GM12878 (cell line): ENCODE results near the gene PGAP3. TPM values are rescaled to one million over a fixed set of nuclear protein-coding genes. Genes with fewer than 3 reads are reported as not detected.

ENCODE experiments used
- ATAC-seq: fragments of 200-7000 bp; cut with Tn5 transposase; 3 replicates; pipeline ENCODE4 v1.9.1; 2020; ENCODE audit warnings: mild to moderate bottlenecking, moderate library complexity
- BruUV-seq: library from RNA; stranded (reverse); fragments of 400-500 nt; replicated peaks from 2 replicates; lab custom pipeline; 2021; lab: Mats Ljungman, UMichigan
- CTCF ChIA-PET: fragments of 300-600 bp; sonication (Branson Sonifier 250); formaldehyde crosslinking; extraction: SDS; loops from one replicate; lab custom pipeline; 2021; ENCODE audit warnings: inconsistent platforms; lab: Yijun Ruan, JAX
- POLR2A ChIA-PET: fragments of 350-600 bp; formaldehyde crosslinking; extraction: SDS; loops from one replicate; lab custom pipeline; 2021; ENCODE audit warnings: inconsistent platforms; lab: Charles Lee
- RAD21 ChIA-PET: fragments of 300-600 bp; sonication (Branson Sonifier 250); formaldehyde crosslinking; loops from one replicate; lab custom pipeline; 2023; ENCODE audit warnings: antibody characterized with exemption; ENCODE audit not compliant: unreplicated experiment; lab: Charles Lee
- SMC1A ChIA-PET: fragments of 300-600 bp; sonication (Branson Sonifier 250); formaldehyde crosslinking; loops from one replicate; lab custom pipeline; 2023; ENCODE audit not compliant: unreplicated experiment, uncharacterized antibody; lab: Charles Lee
- DNase-seq: peaks from one replicate; pipeline ENCODE4 v3.0.0-alpha.2; 2011; ENCODE audit warnings: low read depth, low spot score
- FAIRE-seq: peaks from 3 replicates; lab custom pipeline; 2011; peaks lifted over from hg19 to GRCh38; lab: Jason Lieb, UNC
- H2AFZ ChIP-seq: 2 replicates; pipeline ENCODE4 v1.6.0; 2011; ENCODE audit warnings: low read depth, low read length, control low read depth; ENCODE audit not compliant: control insufficient read depth
- H3K27ac ChIP-seq: 2 replicates; pipeline ENCODE4 v1.5.1; 2011; ENCODE audit warnings: control low read depth; ENCODE audit not compliant: control insufficient read depth, insufficient read depth
- H3K27me3 ChIP-seq, 2 experiments: replicated peaks in 1 of 2; 2 replicates each; pipeline versions ENCODE4 v1.6.0 to v1.6.1; 2011; ENCODE audit warnings: low read length in 1 of 2; ENCODE audit not compliant: control insufficient read depth in 2 of 2, insufficient read depth in 2 of 2
- H3K36me3 ChIP-seq, 2 experiments: 2 replicates each; pipeline ENCODE4 v1.5.1; 2011; ENCODE audit warnings: low read length in 1 of 2; ENCODE audit not compliant: control insufficient read depth in 2 of 2, insufficient read depth in 2 of 2
- H3K4me1 ChIP-seq: 2 replicates; pipeline ENCODE4 v1.6.1; 2011; ENCODE audit warnings: mild to moderate bottlenecking, low read length, moderate library complexity, mixed read lengths; ENCODE audit not compliant: control insufficient read depth, insufficient read depth
- H3K4me2 ChIP-seq: 2 replicates; pipeline ENCODE4 v1.6.0; 2011; ENCODE audit warnings: control low read depth; ENCODE audit not compliant: control insufficient read depth, insufficient read depth
- H3K4me3 ChIP-seq: fragments of 200-600 bp; sonication (generic); 2 replicates; pipeline ENCODE4 v1.5.1; 2016
- H3K79me2 ChIP-seq: 2 replicates; pipeline ENCODE4 v1.6.0; 2011; ENCODE audit warnings: low read length; ENCODE audit not compliant: control insufficient read depth, insufficient read depth
- H3K9ac ChIP-seq: 2 replicates; pipeline ENCODE4 v1.8.0; 2011; ENCODE audit warnings: low read length, control low read depth, mixed read lengths; ENCODE audit not compliant: control insufficient read depth, insufficient read depth
- H3K9me3 ChIP-seq: replicated peaks from 3 replicates; pipeline ENCODE4 v1.5.1; 2011; ENCODE audit warnings: mild to moderate bottlenecking, low read length; ENCODE audit not compliant: control insufficient read depth, insufficient read depth
- H4K20me1 ChIP-seq: 2 replicates; pipeline ENCODE4 v1.6.0; 2011; ENCODE audit not compliant: control insufficient read depth, insufficient read depth
- MAX ChIP-seq: IDR thresholded peaks from 2 replicates; pipeline ENCODE4 v1.6.1; 2012; ENCODE audit warnings: low read depth, low read length, improper control_type of control experiment
- NFXL1 ChIP-seq: fragments of 450-650 bp; IDR thresholded peaks from 2 replicates; pipeline ENCODE4 v1.6.1; 2017; ENCODE audit warnings: antibody characterized with exemption, mild to moderate bottlenecking, borderline replicate concordance
- NKRF ChIP-seq: fragments of 450-650 bp; conservative IDR thresholded peaks from 2 replicates; pipeline ENCODE4 v1.6.1; 2017; ENCODE audit warnings: mild to moderate bottlenecking, moderate library complexity
- RBBP5 ChIP-seq: fragments of 200-600 bp; sonication (generic); conservative IDR thresholded peaks from 2 replicates; pipeline ENCODE4 v1.6.1; 2016
- SMARCA5 ChIP-seq: fragments of 450-650 bp; IDR thresholded peaks from 2 replicates; pipeline ENCODE4 v1.6.1; 2017; ENCODE audit warnings: mild to moderate bottlenecking
- WGBS: methylation state at CpG from one replicate; pipeline ENCODE4 v1.1.6; 2016; ENCODE audit warnings: low lambda C conversion rate; ENCODE audit not compliant: insufficient replicate concordance, insufficient coverage; ENCODE audit errors: missing lambda C conversion rate; 5-methylcytosine and 5-hydroxymethylcytosine counted together
- in situ Hi-C: fragments of 300-500 bp; cut with MboI; formaldehyde crosslinking; loops from 9 replicates; pipeline ENCODE4 v1.14.3; 2018; ENCODE audit warnings: mixed read lengths
- intact Hi-C: fragments of 100-400 bp; cut with micrococcal nuclease; formaldehyde crosslinking; loops from one replicate; pipeline ENCODE4 v1.14.2; 2022; ENCODE audit not compliant: unreplicated experiment
- polyA plus RNA-seq, 11 experiments: library from polyadenylated mRNA; depleted of rRNA in 4 of 11; unstranded in 6 of 11; stranded (reverse) in 5 of 11; fragments of >200 nt; fragmentation: Nextera tagmentation in 4 of 11; fragmentation: Illumina TruSeq in 1 of 11; extraction: Ambion mirVana in 4 of 11; extraction: Trizol in 1 of 11; gene quantifications; 1 replicate in 1 of 11; 2 replicates in 10 of 11; pipeline versions ENCODE4 v1.2.1 to v1.2.3, GENCODE V29; 2011 to 2016; ENCODE audit warnings: inconsistent platforms in 2 of 11, missing spikeins in 2 of 11, low read depth in 1 of 11
- total RNA-seq, 4 experiments: library from RNA; depleted of rRNA in 3 of 4; stranded (reverse); fragments of >200 nt in 3 of 4; fragmentation: Illumina TruSeq in 1 of 4; extraction: Trizol in 1 of 4; gene quantifications; 2 replicates each; pipeline versions ENCODE4 v1.2.1 to v1.2.3, GENCODE V29; 2013 to 2021
- TF ChIP-seq, protein P1 (sequence below): IDR thresholded peaks from 2 replicates; pipeline ENCODE4 v1.6.1; 2011; ENCODE audit warnings: borderline replicate concordance, low read depth, mild to moderate bottlenecking, moderate library complexity, mixed read lengths, low read length; ENCODE audit not compliant: insufficient read depth; ENCODE audit errors: extremely low read length

PGAP3 gene
- total and polyA plus RNA-seq, 10 of the 15 experiments (the other 5 are each of a cell fraction or from before 2014, with no cell fraction given): 0.21 to 10.0 (median 5.3) TPM

GRCh38 chr17:39667262-39667944 lies 20.5 kb downstream of the PGAP3 start (continued):
- TF ChIP-seq MAX (no peak), NKRF (no peak), NFXL1 (no peak), SMARCA5 (no peak), RBBP5 (no peak)

DNA sequence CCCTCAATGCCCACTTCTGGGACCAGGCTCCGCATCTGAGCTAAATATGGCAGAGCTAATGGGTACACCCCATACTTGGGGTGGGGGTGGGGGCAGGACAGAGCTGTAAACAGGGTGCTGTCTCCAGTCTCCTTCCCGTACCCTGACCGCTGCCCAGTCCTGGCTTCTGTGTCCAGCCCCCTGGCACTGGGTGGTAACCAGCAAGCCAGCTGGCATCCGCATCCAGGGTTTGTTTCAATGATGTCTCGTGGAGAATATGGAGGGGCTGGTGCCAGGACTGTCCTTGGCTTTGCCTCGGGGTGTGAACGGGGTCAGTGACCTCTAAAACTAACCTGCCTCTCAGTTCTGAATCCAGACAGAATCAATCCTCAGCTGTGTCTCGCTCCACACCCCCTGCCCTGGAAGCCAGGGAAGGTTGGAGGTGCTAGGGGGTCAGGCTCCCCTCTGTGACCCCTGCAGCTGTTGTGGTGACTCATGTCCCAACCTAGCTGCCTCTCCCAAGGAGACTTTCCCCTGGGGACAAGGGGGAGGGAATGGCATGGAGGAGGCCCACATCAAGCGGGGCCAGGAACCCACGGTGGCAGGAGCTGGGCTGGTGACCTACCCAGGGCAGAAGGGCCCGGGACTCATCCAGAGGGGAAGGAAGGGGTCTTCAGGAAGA lies 21.1 kb downstream of the PGAP3 start:
- intact Hi-C loops: no loop called here
- in situ Hi-C loops: no loop called here
- POLR2A ChIA-PET: interaction anchor here (0.7 kb wide), 1 partner anchor 32 kb away, joined by 4 read pairs; no protein-coding TSS in a partner anchor
- TF ChIP-seq, protein P1, sequence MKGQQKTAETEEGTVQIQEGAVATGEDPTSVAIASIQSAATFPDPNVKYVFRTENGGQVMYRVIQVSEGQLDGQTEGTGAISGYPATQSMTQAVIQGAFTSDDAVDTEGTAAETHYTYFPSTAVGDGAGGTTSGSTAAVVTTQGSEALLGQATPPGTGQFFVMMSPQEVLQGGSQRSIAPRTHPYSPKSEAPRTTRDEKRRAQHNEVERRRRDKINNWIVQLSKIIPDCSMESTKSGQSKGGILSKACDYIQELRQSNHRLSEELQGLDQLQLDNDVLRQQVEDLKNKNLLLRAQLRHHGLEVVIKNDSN: no peak
- Histone ChIP-seq H3K27me3 (peaks cover 4 to 6% of the 10 kb centered on the region in 2 experiments; a peak in 3 of 4 replicates), H3K36me3 (peaks cover 0 to 7% of the 10 kb centered on the region in 2 experiments; a peak in 3 of 4 replicates), H3K79me2 (no peaks in the 10 kb centered on the region), H4K20me1 (no peaks in the 10 kb centered on the region; the same call in 1 of the 2 replicates), H3K4me1 (no peaks in the 10 kb centered on the region), H3K4me2 (no peak overlapping the region), H3K4me3 (no peak overlapping the region), H3K27ac (no peak overlapping the region), H3K9ac (no peak overlapping the region), H3K9me3 (no peaks in the 10 kb centered on the region), H2AFZ (no peak overlapping the region)
- RAD21 ChIA-PET: no interaction called here
- ATAC-seq (no peak), DNase-seq (no peak), FAIRE-seq (no peak)
- BruUV-seq: no TSS peak
- WGBS: 33% methylated on average over 11 of the region's 11 CpGs
- SMC1A ChIA-PET: no interaction called here
- CTCF ChIA-PET: interaction anchor here (0.6 to 8.4 kb wide), 5 partner anchors 10 to 43 kb away, joined by 3 to 64 read pairs (median 4); no protein-coding TSS in a partner anchor
